HEK293 (cell line): Measurements from ENCODE around the gene EYA3.

ENCODE experiments used
- CTCF ChIA-PET: fragments of 350-600 bp; formaldehyde crosslinking; extraction: SDS; loops from one replicate; lab custom pipeline; 2021; ENCODE audit warnings: antibody characterized with exemption; lab: Yijun Ruan, JAX
- POLR2A ChIA-PET: fragments of 300-600 bp; formaldehyde crosslinking; extraction: SDS; loops from one replicate; lab custom pipeline; 2020; ENCODE audit warnings: antibody characterized with exemption, inconsistent platforms; lab: Yijun Ruan, JAX
- H3K27ac ChIP-seq: fragments of 200-500 bp; sonication (Bioruptor generic); 2 replicates; pipeline ENCODE4 v1.5.1; 2014; ENCODE audit warnings: low read depth, low read length, control low read depth, inconsistent platforms; ENCODE audit errors: extremely low read depth
- H3K36me3 ChIP-seq, 2 experiments: fragments of 200-500 bp in 1 of 2; sonication (Bioruptor generic) in 1 of 2; 1 replicate in 1 of 2; 2 replicates in 1 of 2; pipeline ENCODE4 v1.5.1; 2014 to 2017; ENCODE audit warnings: inconsistent platforms in 2 of 2, low read length in 2 of 2; ENCODE audit not compliant: control insufficient read depth in 2 of 2, insufficient read depth in 1 of 2
- H3K4me1 ChIP-seq: fragments of 200-500 bp; sonication (Bioruptor generic); 2 replicates; pipeline ENCODE4 v1.5.1; 2014; ENCODE audit warnings: mild to moderate bottlenecking, low read length, inconsistent platforms; ENCODE audit not compliant: control insufficient read depth, insufficient read depth
- H3K4me3 ChIP-seq: 2 replicates; pipeline ENCODE4 v1.5.1; 2011; ENCODE audit warnings: low read depth, mild to moderate bottlenecking, control low read depth, low read length, moderate library complexity
- H3K9me3 ChIP-seq: fragments of 200-500 bp; sonication (Bioruptor generic); 2 replicates; pipeline ENCODE4 v1.5.1; 2014; ENCODE audit warnings: low read depth, low read length, inconsistent platforms; ENCODE audit not compliant: control insufficient read depth, insufficient read depth
- OSR2 ChIP-seq: fragments of 450-650 bp; formaldehyde crosslinking; IDR thresholded peaks from 2 replicates; pipeline ENCODE4 v1.5.1; 2016; ENCODE audit warnings: missing biosample characterization, missing genetic modification characterization
- YY1 ChIP-seq: fragments of 450-650 bp; formaldehyde crosslinking; IDR thresholded peaks from 2 replicates; pipeline ENCODE4 v1.5.1; 2018; ENCODE audit warnings: missing biosample characterization, missing genetic modification characterization
- ZNF146 ChIP-seq: fragments of 450-650 bp; formaldehyde crosslinking; IDR thresholded peaks from 2 replicates; pipeline ENCODE4 v1.5.1; 2016; ENCODE audit warnings: missing biosample characterization, missing genetic modification characterization
- ZNF155 ChIP-seq: fragments of 450-650 bp; formaldehyde crosslinking; IDR thresholded peaks from 2 replicates; pipeline ENCODE4 v1.5.1; 2016; ENCODE audit warnings: missing biosample characterization, missing genetic modification characterization
- ZNF184 ChIP-seq: fragments of 450-650 bp; IDR thresholded peaks from 2 replicates; pipeline ENCODE4 v1.5.1; 2018; ENCODE audit warnings: missing biosample characterization, mild to moderate bottlenecking, missing genetic modification characterization
- ZNF292 ChIP-seq: fragments of 450-650 bp; formaldehyde crosslinking; IDR thresholded peaks from 2 replicates; pipeline ENCODE4 v1.5.1; 2016; ENCODE audit warnings: low read depth, missing biosample characterization, missing genetic modification characterization, borderline replicate concordance
- ZNF324 ChIP-seq: fragments of 450-650 bp; formaldehyde crosslinking; IDR thresholded peaks from 2 replicates; pipeline ENCODE4 v1.5.1; 2016; ENCODE audit warnings: missing biosample characterization, missing genetic modification characterization
- ZNF514 ChIP-seq: fragments of 450-650 bp; formaldehyde crosslinking; IDR thresholded peaks from 2 replicates; pipeline ENCODE4 v1.5.1; 2016; ENCODE audit warnings: missing biosample characterization, missing genetic modification characterization
- ZNF560 ChIP-seq: fragments of 450-650 bp; formaldehyde crosslinking; IDR thresholded peaks from 2 replicates; pipeline ENCODE4 v1.5.1; 2017; ENCODE audit warnings: missing biosample characterization, missing genetic modification characterization, borderline replicate concordance
- ZNF621 ChIP-seq: fragments of 450-650 bp; formaldehyde crosslinking; IDR thresholded peaks from 2 replicates; pipeline ENCODE4 v1.5.1; 2017; ENCODE audit warnings: missing biosample characterization, missing genetic modification characterization
- ZNF76 ChIP-seq: fragments of 450-650 bp; formaldehyde crosslinking; IDR thresholded peaks from 2 replicates; pipeline ENCODE4; 2016; ENCODE audit warnings: low read depth, missing biosample characterization, missing genetic modification characterization, borderline replicate concordance
- ZNF843 ChIP-seq: fragments of 450-650 bp; formaldehyde crosslinking; IDR thresholded peaks from 2 replicates; pipeline ENCODE4 v1.5.1; 2016; ENCODE audit warnings: missing biosample characterization, missing genetic modification characterization
- ZSCAN16 ChIP-seq: fragments of 450-650 bp; formaldehyde crosslinking; IDR thresholded peaks from 2 replicates; pipeline ENCODE4 v1.5.1; 2016; ENCODE audit warnings: missing biosample characterization, missing genetic modification characterization
- ZSCAN30 ChIP-seq: fragments of 450-650 bp; IDR thresholded peaks from 2 replicates; pipeline ENCODE4 v1.5.1; 2018; ENCODE audit warnings: missing biosample characterization, mild to moderate bottlenecking, missing genetic modification characterization, moderate library complexity
- TF ChIP-seq, protein P1 (sequence below): fragments of 450-650 bp; formaldehyde crosslinking; IDR thresholded peaks from 2 replicates; pipeline ENCODE4 v1.5.1; 2016; ENCODE audit warnings: missing biosample characterization, missing genetic modification characterization, borderline replicate concordance
- TF ChIP-seq, protein P2 (sequence below): fragments of 450-650 bp; formaldehyde crosslinking; IDR thresholded peaks from 2 replicates; pipeline ENCODE4 v1.5.1; 2016; ENCODE audit warnings: missing biosample characterization, missing genetic modification characterization, borderline replicate concordance
- TF ChIP-seq, protein P3 (sequence below): sonication (generic); formaldehyde crosslinking; IDR thresholded peaks from 2 replicates; pipeline ENCODE4 v1.8.1; 2022; ENCODE audit warnings: mild to moderate bottlenecking, moderate library complexity, missing genetic modification reagents

The EYA3 gene

DNA sequence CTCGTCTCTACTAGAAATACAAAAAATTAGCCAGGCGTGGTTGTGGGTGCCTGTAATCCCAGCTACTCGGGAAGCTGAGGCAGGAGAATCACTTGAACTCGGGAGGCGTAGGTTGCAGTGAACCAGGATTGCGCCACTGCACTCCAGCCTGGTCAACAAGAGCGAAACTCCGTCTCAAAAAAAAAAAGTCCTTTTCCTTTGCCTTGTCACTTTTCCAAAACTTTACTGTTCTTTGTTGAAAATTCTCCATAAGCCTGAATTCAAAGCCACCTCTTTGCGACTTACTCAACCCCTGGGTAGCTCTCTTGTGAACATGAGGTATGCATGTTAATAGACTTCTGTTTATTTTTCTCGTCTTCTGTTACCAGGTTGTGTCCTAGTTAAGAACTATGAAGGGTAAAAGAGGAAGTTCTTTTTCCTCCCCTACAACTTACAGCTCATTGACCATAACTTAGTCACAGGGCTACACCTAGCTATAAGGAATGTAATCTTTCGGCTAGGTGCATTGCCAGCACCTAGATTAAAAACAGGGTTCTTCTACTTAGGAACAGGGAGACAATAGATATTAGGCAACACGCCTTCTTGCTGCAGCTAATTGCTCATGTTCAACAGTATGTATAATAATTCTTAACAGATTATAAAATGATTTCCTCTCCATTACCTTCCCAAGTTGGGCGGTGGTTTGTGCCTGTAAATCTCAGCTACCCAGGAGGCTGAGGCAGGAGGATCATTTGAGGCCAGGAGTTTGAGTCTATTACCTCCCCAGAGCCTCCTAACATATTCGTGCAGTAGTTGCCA, 47.2 kb upstream of the EYA3 start (continued):
- TF ChIP-seq ZNF184 (tag by site-specific recombination) (no peak), ZNF560 (tag by site-specific recombination) (no peak), ZNF155 (tag by site-specific recombination) (no peak), ZNF621 (tag by site-specific recombination) (no peak), ZNF292 (tag by site-specific recombination) (no peak), ZSCAN16 (tag by site-specific recombination) (no peak)

DNA sequence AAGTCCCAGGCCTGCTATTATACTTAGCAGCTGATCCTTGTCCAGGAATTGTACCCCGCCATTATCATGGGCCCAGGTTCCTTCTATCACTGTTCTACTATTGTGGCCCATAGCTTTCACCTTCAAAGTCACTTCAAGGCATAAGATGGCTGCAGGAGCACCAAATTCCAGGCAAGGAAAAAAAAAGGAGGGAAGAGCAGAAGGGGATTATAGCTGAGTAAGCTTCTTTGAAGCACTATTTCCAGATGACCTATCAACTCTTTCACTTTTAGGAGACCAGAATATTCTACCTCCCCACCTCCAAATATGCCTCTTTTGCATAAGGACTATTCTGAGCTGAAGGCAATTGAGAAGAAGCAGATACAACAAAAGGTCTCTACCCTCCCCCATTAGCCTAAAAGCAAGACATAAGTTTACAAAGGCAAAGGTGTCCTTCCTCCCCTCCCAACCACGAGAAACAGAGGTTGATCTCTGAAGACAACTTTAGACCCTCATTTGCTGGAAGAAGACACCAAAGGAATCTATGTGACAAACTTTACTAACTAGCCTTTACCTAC, 46.3 kb upstream of the EYA3 start:
- Histone ChIP-seq H3K36me3 (no peaks in the 10 kb centered on the region), H3K4me3 (no peak overlapping the region)
- POLR2A ChIA-PET = no interaction called here
- TF ChIP-seq ZNF76 = no peak
- no peak for TF ChIP-seq ZNF184 (tag by site-specific recombination)
- TF ChIP-seq ZNF324 (tag by site-specific recombination) = no peak
- TF ChIP-seq OSR2 (tag by site-specific recombination) = no peak
- TF ChIP-seq ZNF146 (tag by site-specific recombination) = no peak
- no peak for TF ChIP-seq ZNF514 (tag by site-specific recombination)
- TF ChIP-seq, protein P1, sequence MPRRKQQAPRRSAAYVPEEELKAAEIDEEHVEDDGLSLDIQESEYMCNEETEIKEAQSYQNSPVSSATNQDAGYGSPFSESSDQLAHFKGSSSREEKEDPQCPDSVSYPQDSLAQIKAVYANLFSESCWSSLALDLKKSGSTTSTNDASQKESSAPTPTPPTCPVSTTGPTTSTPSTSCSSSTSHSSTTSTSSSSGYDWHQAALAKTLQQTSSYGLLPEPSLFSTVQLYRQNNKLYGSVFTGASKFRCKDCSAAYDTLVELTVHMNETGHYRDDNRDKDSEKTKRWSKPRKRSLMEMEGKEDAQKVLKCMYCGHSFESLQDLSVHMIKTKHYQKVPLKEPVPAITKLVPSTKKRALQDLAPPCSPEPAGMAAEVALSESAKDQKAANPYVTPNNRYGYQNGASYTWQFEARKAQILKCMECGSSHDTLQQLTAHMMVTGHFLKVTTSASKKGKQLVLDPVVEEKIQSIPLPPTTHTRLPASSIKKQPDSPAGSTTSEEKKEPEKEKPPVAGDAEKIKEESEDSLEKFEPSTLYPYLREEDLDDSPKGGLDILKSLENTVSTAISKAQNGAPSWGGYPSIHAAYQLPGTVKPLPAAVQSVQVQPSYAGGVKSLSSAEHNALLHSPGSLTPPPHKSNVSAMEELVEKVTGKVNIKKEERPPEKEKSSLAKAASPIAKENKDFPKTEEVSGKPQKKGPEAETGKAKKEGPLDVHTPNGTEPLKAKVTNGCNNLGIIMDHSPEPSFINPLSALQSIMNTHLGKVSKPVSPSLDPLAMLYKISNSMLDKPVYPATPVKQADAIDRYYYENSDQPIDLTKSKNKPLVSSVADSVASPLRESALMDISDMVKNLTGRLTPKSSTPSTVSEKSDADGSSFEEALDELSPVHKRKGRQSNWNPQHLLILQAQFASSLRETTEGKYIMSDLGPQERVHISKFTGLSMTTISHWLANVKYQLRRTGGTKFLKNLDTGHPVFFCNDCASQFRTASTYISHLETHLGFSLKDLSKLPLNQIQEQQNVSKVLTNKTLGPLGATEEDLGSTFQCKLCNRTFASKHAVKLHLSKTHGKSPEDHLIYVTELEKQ (tag by site-specific recombination) = no peak
- TF ChIP-seq YY1 = no peak
- no peak for TF ChIP-seq ZNF843 (tag by site-specific recombination)
- TF ChIP-seq ZSCAN30 (tag by site-specific recombination) = no peak
- TF ChIP-seq, protein P2, sequence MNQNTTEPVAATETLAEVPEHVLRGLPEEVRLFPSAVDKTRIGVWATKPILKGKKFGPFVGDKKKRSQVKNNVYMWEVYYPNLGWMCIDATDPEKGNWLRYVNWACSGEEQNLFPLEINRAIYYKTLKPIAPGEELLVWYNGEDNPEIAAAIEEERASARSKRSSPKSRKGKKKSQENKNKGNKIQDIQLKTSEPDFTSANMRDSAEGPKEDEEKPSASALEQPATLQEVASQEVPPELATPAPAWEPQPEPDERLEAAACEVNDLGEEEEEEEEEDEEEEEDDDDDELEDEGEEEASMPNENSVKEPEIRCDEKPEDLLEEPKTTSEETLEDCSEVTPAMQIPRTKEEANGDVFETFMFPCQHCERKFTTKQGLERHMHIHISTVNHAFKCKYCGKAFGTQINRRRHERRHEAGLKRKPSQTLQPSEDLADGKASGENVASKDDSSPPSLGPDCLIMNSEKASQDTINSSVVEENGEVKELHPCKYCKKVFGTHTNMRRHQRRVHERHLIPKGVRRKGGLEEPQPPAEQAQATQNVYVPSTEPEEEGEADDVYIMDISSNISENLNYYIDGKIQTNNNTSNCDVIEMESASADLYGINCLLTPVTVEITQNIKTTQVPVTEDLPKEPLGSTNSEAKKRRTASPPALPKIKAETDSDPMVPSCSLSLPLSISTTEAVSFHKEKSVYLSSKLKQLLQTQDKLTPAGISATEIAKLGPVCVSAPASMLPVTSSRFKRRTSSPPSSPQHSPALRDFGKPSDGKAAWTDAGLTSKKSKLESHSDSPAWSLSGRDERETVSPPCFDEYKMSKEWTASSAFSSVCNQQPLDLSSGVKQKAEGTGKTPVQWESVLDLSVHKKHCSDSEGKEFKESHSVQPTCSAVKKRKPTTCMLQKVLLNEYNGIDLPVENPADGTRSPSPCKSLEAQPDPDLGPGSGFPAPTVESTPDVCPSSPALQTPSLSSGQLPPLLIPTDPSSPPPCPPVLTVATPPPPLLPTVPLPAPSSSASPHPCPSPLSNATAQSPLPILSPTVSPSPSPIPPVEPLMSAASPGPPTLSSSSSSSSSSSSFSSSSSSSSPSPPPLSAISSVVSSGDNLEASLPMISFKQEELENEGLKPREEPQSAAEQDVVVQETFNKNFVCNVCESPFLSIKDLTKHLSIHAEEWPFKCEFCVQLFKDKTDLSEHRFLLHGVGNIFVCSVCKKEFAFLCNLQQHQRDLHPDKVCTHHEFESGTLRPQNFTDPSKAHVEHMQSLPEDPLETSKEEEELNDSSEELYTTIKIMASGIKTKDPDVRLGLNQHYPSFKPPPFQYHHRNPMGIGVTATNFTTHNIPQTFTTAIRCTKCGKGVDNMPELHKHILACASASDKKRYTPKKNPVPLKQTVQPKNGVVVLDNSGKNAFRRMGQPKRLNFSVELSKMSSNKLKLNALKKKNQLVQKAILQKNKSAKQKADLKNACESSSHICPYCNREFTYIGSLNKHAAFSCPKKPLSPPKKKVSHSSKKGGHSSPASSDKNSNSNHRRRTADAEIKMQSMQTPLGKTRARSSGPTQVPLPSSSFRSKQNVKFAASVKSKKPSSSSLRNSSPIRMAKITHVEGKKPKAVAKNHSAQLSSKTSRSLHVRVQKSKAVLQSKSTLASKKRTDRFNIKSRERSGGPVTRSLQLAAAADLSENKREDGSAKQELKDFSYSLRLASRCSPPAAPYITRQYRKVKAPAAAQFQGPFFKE (tag by site-specific recombination) = no peak
- TF ChIP-seq, protein P3, sequence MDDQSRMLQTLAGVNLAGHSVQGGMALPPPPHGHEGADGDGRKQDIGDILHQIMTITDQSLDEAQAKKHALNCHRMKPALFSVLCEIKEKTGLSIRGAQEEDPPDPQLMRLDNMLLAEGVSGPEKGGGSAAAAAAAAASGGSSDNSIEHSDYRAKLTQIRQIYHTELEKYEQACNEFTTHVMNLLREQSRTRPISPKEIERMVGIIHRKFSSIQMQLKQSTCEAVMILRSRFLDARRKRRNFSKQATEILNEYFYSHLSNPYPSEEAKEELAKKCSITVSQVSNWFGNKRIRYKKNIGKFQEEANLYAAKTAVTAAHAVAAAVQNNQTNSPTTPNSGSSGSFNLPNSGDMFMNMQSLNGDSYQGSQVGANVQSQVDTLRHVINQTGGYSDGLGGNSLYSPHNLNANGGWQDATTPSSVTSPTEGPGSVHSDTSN (CRISPR knock-in tag) = no peak
- TF ChIP-seq, all 188 proteins: peak for 0
- no peaks in the 10 kb centered on the region for H3K9me3 ChIP-seq
- no peak overlapping the region for H3K27ac ChIP-seq
- no peaks in the 10 kb centered on the region for H3K4me1 ChIP-seq
- CTCF ChIA-PET = interaction anchor here (1.1 kb wide), 1 partner anchor 9 kb away, joined by 5 read pairs; no protein-coding TSS in a partner anchor
